NT2/D1 (cell line): ENCODE measurements around the gene GOLGA1.

Source experiments
- YY1 ChIP-seq: IDR thresholded peaks from 2 replicates; pipeline ENCODE4 v1.6.1; 2011; ENCODE audit not compliant: insufficient read length, insufficient read depth
- ZNF274 ChIP-seq: IDR thresholded peaks from 2 replicates; pipeline ENCODE4 v1.6.1; 2011; ENCODE audit warnings: mild to moderate bottlenecking, low read depth, low read length

- TF ChIP-seq YY1 (no peak), ZNF274 (no peak)
Observed at GRCh38 chr9:124882231-124882630, 58.7 kb downstream of the GOLGA1 start.
